GM12801 (cell line): Measurements from ENCODE around the gene ARHGAP5.

ENCODE experiments used
- TF ChIP-seq, protein P1 (sequence below): IDR thresholded peaks from one replicate; pipeline ENCODE4 v1.5.1; 2011; ENCODE audit warnings: control low read depth; ENCODE audit not compliant: insufficient read length; ENCODE audit errors: extremely low read depth

ARHGAP5 gene

GRCh38 chr14:32137892-32138291 is 60.8 kb downstream of the ARHGAP5 start:
- TF ChIP-seq, protein P1, sequence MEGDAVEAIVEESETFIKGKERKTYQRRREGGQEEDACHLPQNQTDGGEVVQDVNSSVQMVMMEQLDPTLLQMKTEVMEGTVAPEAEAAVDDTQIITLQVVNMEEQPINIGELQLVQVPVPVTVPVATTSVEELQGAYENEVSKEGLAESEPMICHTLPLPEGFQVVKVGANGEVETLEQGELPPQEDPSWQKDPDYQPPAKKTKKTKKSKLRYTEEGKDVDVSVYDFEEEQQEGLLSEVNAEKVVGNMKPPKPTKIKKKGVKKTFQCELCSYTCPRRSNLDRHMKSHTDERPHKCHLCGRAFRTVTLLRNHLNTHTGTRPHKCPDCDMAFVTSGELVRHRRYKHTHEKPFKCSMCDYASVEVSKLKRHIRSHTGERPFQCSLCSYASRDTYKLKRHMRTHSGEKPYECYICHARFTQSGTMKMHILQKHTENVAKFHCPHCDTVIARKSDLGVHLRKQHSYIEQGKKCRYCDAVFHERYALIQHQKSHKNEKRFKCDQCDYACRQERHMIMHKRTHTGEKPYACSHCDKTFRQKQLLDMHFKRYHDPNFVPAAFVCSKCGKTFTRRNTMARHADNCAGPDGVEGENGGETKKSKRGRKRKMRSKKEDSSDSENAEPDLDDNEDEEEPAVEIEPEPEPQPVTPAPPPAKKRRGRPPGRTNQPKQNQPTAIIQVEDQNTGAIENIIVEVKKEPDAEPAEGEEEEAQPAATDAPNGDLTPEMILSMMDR: no peak

GRCh38 chr14:32142341-32142740 is 65.2 kb downstream of the ARHGAP5 start:
- TF ChIP-seq, protein P1: no peak

DNA sequence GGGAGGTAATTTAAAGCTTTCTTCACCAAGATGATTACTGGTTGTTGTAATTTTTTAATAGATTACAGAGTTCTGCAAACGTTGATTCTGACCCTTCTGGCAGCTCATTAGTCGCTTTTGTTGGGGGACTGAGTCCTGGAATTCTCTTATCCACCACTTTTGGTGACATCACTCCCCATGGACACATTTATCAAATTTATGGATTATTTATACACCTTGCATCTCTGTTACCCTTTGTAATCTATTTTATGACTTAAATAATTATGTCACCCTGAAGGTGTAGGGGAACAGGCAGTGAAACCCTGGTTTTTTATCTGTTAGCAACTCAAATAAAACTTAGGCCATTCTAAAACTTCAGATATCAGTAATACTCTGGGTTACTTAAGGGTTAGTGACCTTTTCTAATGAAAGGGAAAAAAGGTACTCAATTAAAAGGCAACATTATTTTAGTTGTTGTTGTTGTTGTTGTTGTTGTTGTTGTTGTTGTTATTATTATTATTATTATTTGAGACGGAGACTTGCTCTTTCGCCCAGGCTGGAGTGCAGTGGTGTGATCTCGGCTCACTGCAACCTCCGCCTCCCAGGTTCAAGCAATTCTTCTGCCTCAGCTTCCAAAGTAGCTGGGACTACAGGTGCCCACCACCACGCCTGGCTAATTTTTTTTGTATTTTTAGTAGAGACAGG is 65.8 kb downstream of the ARHGAP5 start:
- TF ChIP-seq, protein P1: no peak

DNA sequence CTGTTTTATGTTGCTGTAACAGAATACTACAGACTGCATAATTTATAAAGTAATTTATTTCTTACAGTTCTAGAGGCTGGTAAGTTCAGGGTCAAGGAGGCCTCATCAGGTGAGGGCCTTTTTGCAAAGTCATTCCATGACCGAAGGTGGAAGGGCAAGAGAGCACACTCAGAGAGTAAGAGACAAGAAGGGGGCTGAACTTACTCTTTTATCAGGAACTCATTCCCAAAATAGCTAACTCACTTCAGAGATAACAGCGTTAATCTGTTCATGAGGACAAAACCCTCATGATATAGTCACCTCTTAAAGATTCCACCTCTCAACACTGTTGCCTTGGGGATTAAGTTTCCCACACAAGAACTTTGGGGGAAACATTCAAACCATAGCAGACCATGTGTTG is 73.3 kb downstream of the ARHGAP5 start:
- TF ChIP-seq, protein P1: no peak

- TF ChIP-seq, protein P1: no peak
Observed at GRCh38 chr14:32166029-32166428, 88.9 kb downstream of the ARHGAP5 start.

- TF ChIP-seq, protein P1: no peak
Observed at GRCh38 chr14:32166924-32167323, 89.8 kb downstream of the ARHGAP5 start.

- TF ChIP-seq, protein P1: no peak
Observed at GRCh38 chr14:32167907-32168306, 90.8 kb downstream of the ARHGAP5 start.
